Measurements from ENCODE around the gene PLCXD1. TPM values are rescaled to one million over a fixed set of nuclear protein-coding genes. Genes with fewer than 3 reads are reported as not detected.

Gene PLCXD1
- total and polyA plus RNA-seq, 9 of the 15 experiments (the other 6 are each of a cell fraction or from before 2014, with no cell fraction given), result 6.0 to 60.2 (median 39.5) TPM

DNA sequence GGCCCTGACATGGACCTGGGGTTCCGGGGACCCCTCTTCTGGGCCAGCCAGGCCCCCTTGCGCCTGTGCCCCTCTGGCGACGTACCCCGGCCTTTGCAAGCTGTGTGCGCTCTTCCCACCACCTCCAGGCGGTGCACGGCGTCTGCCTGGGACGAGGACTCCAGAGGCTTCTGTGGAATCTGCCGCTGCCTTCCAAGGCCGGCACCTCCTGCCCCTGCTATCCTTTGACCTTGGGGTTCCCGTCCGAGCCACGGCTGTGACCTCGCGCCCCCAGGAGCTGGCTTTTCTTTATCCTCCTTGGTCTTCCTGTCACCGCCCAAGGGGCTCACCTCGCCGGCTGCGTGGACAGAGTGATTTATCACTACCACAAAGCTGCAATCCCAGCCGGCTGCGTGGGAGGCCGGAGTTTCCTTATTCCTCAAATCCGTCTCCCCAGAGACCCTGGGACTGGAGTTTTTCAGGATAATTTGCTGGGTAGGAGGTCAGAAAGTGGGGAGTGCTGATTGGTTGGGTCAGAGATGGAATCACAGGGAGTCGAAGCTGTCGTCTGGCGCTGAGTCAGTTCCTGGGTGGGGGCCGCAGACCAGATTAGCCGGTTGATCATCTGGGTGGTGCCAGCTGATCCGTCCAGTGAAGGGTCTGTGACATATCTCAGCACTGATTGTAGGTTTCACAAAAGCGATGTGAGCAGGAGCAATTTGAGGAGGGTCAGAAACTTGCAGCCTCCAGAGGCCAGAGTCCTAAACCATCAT lies 19.8 kb upstream of the PLCXD1 start (continued):
- TF ChIP-seq, protein P1, sequence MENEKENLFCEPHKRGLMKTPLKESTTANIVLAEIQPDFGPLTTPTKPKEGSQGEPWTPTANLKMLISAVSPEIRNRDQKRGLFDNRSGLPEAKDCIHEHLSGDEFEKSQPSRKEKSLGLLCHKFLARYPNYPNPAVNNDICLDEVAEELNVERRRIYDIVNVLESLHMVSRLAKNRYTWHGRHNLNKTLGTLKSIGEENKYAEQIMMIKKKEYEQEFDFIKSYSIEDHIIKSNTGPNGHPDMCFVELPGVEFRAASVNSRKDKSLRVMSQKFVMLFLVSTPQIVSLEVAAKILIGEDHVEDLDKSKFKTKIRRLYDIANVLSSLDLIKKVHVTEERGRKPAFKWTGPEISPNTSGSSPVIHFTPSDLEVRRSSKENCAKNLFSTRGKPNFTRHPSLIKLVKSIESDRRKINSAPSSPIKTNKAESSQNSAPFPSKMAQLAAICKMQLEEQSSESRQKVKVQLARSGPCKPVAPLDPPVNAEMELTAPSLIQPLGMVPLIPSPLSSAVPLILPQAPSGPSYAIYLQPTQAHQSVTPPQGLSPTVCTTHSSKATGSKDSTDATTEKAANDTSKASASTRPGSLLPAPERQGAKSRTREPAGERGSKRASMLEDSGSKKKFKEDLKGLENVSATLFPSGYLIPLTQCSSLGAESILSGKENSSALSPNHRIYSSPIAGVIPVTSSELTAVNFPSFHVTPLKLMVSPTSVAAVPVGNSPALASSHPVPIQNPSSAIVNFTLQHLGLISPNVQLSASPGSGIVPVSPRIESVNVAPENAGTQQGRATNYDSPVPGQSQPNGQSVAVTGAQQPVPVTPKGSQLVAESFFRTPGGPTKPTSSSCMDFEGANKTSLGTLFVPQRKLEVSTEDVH (IDR thresholded peaks at IDR 0.05; ENCODE audit: low read depth, partially characterized antibody), result no peak
- TF ChIP-seq, protein P2, sequence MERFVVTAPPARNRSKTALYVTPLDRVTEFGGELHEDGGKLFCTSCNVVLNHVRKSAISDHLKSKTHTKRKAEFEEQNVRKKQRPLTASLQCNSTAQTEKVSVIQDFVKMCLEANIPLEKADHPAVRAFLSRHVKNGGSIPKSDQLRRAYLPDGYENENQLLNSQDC (CRISPR knock-in tag; IDR thresholded peaks at IDR 0.05), result no peak
- no peak for TF ChIP-seq NRF1 (conservative IDR thresholded peaks at IDR 0.05 in 1 of 2, IDR thresholded peaks at IDR 0.05 in 1 of 2)
- TF ChIP-seq CBFA2T3 (IDR thresholded peaks at IDR 0.05), result peak; percentile 47; the same call in 1 of the 2 replicates
- TF ChIP-seq NBN (IDR thresholded peaks at IDR 0.05; ENCODE audit: low read depth), result no peak
- TF ChIP-seq ARID1B (IDR thresholded peaks at IDR 0.05), result peak; percentile 49; the same call in 1 of the 2 replicates
- no peak for TF ChIP-seq DNMT1 (IDR thresholded peaks at IDR 0.05)
- no peak for TF ChIP-seq NR2C2 (CRISPR knock-in tag; IDR thresholded peaks at IDR 0.05)
- TF ChIP-seq NR2C2 (tag; IDR thresholded peaks at IDR 0.05), result peak; percentile 71; the same call in 1 of the 2 replicates
- TF ChIP-seq JUND (IDR thresholded peaks at IDR 0.05; ENCODE audit: borderline replicate concordance, low read depth, low read length), result peak; percentile 35; the same call in 1 of the 2 replicates
- peak; percentile 39; the same call in 1 of the 3 replicates for TF ChIP-seq JUND (tag; IDR thresholded peaks at IDR 0.05; ENCODE audit: borderline replicate concordance, low read depth, low read length)
- TF ChIP-seq ZNF263 (CRISPR knock-in tag; IDR thresholded peaks at IDR 0.05; ENCODE audit: borderline replicate concordance), result no peak
- peak; percentile 36 for TF ChIP-seq DACH1 (IDR thresholded peaks at IDR 0.05; ENCODE audit: partially characterized antibody)
- TF ChIP-seq, protein P3, sequence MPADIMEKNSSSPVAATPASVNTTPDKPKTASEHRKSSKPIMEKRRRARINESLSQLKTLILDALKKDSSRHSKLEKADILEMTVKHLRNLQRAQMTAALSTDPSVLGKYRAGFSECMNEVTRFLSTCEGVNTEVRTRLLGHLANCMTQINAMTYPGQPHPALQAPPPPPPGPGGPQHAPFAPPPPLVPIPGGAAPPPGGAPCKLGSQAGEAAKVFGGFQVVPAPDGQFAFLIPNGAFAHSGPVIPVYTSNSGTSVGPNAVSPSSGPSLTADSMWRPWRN (IDR thresholded peaks at IDR 0.05; ENCODE audit: low read depth), result no peak
- TF ChIP-seq, protein P4, sequence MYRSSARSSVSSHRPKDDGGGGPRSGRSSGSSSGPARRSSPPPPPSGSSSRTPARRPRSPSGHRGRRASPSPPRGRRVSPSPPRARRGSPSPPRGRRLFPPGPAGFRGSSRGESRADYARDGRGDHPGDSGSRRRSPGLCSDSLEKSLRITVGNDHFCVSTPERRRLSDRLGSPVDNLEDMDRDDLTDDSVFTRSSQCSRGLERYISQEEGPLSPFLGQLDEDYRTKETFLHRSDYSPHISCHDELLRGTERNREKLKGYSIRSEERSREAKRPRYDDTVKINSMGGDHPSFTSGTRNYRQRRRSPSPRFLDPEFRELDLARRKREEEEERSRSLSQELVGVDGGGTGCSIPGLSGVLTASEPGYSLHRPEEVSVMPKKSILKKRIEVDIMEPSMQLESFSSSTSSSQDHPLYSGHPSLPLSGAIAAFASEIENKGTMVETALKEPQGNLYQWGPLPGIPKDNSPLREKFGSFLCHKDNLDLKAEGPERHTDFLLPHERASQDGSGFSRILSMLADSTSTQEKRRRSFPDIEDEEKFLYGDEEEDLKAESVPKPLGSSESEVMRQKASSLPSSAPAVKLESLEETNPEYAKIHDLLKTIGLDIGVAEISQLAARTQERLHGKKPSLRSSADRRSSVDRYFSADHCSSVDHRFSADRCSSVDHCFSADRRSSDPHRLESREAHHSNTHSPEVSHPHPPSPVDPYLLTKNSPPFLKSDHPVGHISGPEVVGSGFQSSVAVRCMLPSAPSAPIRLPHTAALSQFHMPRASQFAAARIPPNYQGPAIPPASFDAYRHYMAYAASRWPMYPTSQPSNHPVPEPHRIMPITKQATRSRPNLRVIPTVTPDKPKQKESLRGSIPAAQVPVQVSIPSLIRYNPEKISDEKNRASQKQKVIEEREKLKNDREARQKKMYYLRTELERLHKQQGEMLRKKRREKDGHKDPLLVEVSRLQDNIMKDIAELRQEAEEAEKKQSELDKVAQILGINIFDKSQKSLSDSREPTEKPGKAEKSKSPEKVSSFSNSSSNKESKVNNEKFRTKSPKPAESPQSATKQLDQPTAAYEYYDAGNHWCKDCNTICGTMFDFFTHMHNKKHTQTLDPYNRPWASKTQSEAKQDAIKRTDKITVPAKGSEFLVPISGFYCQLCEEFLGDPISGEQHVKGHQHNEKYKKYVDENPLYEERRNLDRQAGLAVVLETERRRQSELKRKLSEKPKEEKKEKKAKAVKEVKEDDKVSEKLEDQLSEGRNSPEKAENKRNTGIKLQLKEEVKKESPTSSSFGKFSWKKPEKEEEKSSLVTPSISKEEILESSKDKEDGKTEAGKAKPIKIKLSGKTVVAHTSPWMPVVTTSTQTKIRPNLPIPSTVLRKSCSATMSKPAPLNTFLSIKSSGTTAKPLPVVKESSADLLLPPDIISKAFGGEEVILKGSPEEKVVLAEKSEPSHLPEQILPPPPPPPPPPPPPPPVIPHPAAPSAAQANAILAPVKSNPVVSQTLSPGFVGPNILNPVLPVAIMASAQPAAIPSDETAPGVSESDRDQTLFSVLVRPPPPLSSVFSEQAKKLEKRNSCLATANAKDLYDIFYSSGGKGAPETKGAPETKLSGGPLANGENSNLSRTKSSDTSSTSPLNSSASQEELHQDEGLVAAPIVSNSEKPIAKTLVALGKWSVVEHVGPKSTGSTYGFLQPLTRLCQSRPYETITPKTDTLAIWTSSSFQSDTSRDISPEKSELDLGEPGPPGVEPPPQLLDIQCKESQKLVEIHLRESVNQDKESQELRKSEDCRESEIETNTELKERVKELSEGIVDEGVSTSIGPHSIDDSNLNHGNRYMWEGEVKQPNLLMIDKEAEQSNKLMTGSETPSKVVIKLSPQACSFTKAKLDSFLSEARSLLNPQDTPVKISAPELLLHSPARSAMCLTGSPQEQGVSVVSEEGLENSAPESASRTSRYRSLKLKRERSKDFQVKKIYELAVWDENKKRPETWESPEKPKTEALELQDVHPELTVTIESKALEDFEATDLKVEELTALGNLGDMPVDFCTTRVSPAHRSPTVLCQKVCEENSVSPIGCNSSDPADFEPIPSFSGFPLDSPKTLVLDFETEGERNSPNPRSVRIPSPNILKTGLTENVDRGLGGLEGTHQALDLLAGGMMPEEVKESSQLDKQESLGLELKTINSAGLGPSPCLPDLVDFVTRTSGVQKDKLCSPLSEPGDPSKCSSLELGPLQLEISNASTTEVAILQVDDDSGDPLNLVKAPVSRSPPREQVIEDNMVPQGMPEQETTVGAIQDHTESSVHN (IDR thresholded peaks at IDR 0.05; ENCODE audit: borderline replicate concordance in 1 of 2, low read depth in 1 of 2), result peak in 1 of 2 experiments; percentile 64; a peak in 2 of 4 replicates
- TF ChIP-seq CREBBP (IDR thresholded peaks at IDR 0.05; ENCODE audit: low read depth, low read length), result no peak
